ENCODE measurements around the gene TSPEAR.

- TF ChIP-seq CTCF (IDR thresholded peaks at IDR 0.05; ENCODE audit: insufficient read depth, low read length, poor library complexity, severe bottlenecking) (no peak), EZH2phosphoT487 (conservative IDR thresholded peaks at IDR 0.05; ENCODE audit: low read length) (no peak)
These were observed 111.9 kb downstream of the TSPEAR start for GRCh38 chr21:44599264-44600029.

Measured in SU-DHL-6 (cell line).